Measurements from ENCODE around the gene SLIT3.

The SLIT3 gene

DNA sequence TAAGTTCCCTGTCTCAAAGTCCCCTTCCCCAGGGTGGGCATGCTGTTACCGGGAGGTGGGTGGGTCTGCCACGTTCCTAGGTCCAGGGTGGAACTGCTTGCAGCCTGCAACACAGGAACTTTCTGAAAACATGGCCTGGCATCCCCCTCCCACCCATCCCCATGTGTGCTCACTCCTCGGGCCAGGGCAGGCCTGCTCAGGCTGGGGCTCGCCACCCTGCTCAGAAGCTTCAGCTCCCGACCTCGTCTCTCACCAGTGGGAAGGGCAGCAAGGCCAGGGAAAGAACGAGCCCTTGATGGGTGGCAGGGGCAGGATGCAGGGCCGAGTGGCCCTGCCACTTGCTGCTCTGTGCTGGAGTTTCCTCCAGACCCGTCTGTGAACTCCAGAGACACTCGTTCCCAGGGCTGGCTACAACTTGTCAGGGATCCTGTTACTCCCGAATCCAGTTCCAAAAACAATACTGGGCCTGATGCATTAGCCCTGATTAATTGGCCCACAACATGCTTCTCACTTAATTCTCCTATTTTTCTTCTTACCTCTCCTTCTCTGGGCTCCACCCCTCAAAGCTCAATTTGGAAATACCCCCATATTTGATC is 197.3 kb downstream of the SLIT3 start:
- no peaks in the 10 kb centered on the region for H3K79me2 ChIP-seq (ENCODE audit: insufficient read depth, low read depth)
- no peaks in the 10 kb centered on the region for H3K27me3 ChIP-seq (ENCODE audit: insufficient read depth, low read depth)
- no peaks in the 10 kb centered on the region for H3K36me3 ChIP-seq (ENCODE audit: insufficient read depth)
- H3K9ac ChIP-seq, result no peak overlapping the region
- no peaks in the 10 kb centered on the region for H3K4me1 ChIP-seq (ENCODE audit: low read depth, poor library complexity, severe bottlenecking)
- no peak overlapping the region for H3K4me2 ChIP-seq
- no peak overlapping the region for H2AFZ ChIP-seq (ENCODE audit: low read depth)
- H3K4me3 ChIP-seq (IDR thresholded peaks at IDR 0.05; ENCODE audit: insufficient read depth, low read depth, low read length), result no peak overlapping the region
- TF ChIP-seq, protein P1, sequence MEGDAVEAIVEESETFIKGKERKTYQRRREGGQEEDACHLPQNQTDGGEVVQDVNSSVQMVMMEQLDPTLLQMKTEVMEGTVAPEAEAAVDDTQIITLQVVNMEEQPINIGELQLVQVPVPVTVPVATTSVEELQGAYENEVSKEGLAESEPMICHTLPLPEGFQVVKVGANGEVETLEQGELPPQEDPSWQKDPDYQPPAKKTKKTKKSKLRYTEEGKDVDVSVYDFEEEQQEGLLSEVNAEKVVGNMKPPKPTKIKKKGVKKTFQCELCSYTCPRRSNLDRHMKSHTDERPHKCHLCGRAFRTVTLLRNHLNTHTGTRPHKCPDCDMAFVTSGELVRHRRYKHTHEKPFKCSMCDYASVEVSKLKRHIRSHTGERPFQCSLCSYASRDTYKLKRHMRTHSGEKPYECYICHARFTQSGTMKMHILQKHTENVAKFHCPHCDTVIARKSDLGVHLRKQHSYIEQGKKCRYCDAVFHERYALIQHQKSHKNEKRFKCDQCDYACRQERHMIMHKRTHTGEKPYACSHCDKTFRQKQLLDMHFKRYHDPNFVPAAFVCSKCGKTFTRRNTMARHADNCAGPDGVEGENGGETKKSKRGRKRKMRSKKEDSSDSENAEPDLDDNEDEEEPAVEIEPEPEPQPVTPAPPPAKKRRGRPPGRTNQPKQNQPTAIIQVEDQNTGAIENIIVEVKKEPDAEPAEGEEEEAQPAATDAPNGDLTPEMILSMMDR (conservative IDR thresholded peaks at IDR 0.05; ENCODE audit: low read depth, low read length), result no peak
- H3K27ac ChIP-seq, result no peak overlapping the region
- H4K20me1 ChIP-seq (ENCODE audit: insufficient read depth), result no peaks in the 10 kb centered on the region

DNA sequence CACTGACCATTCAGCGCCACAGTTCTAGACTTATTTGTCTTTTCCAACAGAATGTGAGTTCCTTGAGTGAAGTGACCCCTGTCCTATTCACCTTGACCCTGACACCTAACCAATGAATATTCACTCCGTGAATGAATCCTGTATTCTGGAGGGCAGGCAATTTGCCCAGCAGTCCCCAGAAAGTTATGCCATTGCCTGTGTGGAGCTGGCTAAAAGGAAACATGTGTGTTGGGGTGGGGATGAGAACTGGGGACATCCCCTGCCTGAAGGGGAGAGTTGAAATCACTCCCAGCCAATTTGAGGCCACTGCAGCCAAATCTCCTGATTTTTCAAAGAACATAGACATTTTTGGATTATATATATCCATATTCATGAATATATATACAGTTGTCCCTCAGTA is 199.0 kb downstream of the SLIT3 start:
- H3K4me3 ChIP-seq (IDR thresholded peaks at IDR 0.05; ENCODE audit: insufficient read depth, low read depth, low read length), result no peak overlapping the region
- H2AFZ ChIP-seq (ENCODE audit: low read depth), result no peak overlapping the region
- H3K79me2 ChIP-seq (ENCODE audit: insufficient read depth, low read depth), result no peaks in the 10 kb centered on the region
- no peak overlapping the region for H3K9ac ChIP-seq
- H3K27me3 ChIP-seq (ENCODE audit: insufficient read depth, low read depth), result no peaks in the 10 kb centered on the region
- H3K4me2 ChIP-seq, result no peak overlapping the region
- no peak overlapping the region for H3K27ac ChIP-seq
- TF ChIP-seq, protein P1 (conservative IDR thresholded peaks at IDR 0.05; ENCODE audit: low read depth, low read length), result no peak
- no peaks in the 10 kb centered on the region for H3K36me3 ChIP-seq (ENCODE audit: insufficient read depth)
- no peaks in the 10 kb centered on the region for H3K4me1 ChIP-seq (ENCODE audit: low read depth, poor library complexity, severe bottlenecking)
- H4K20me1 ChIP-seq (ENCODE audit: insufficient read depth), result no peaks in the 10 kb centered on the region

DNA sequence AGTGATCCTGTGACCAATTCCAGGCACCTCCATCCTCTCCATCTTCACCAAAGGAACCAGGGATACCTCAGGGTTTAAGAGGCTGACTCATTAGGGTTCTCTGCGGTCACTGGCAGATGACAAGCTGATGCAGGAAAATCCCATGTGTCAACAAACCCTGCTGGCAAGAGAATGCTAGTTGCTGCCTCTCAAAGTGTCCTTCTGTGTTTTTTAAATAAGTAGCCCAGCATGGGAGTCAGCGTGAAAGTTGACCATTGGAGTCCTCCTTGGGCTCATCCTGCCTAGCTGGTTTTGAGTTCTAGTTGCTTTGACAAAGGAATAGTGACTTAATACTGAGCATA is 200.2 kb downstream of the SLIT3 start:
- Histone ChIP-seq H3K27ac (no peak overlapping the region), H3K4me3 (IDR thresholded peaks at IDR 0.05; ENCODE audit: insufficient read depth, low read depth, low read length) (no peak overlapping the region), H4K20me1 (ENCODE audit: insufficient read depth) (no peaks in the 10 kb centered on the region), H3K9ac (no peak overlapping the region), H3K4me1 (ENCODE audit: low read depth, poor library complexity, severe bottlenecking) (no peaks in the 10 kb centered on the region), H3K4me2 (no peak overlapping the region), H3K79me2 (ENCODE audit: insufficient read depth, low read depth) (no peaks in the 10 kb centered on the region), H3K36me3 (ENCODE audit: insufficient read depth) (no peaks in the 10 kb centered on the region), H2AFZ (ENCODE audit: low read depth) (no peak overlapping the region), H3K27me3 (ENCODE audit: insufficient read depth, low read depth) (no peaks in the 10 kb centered on the region)
- TF ChIP-seq, protein P1 (conservative IDR thresholded peaks at IDR 0.05; ENCODE audit: low read depth, low read length), result no peak

DNA sequence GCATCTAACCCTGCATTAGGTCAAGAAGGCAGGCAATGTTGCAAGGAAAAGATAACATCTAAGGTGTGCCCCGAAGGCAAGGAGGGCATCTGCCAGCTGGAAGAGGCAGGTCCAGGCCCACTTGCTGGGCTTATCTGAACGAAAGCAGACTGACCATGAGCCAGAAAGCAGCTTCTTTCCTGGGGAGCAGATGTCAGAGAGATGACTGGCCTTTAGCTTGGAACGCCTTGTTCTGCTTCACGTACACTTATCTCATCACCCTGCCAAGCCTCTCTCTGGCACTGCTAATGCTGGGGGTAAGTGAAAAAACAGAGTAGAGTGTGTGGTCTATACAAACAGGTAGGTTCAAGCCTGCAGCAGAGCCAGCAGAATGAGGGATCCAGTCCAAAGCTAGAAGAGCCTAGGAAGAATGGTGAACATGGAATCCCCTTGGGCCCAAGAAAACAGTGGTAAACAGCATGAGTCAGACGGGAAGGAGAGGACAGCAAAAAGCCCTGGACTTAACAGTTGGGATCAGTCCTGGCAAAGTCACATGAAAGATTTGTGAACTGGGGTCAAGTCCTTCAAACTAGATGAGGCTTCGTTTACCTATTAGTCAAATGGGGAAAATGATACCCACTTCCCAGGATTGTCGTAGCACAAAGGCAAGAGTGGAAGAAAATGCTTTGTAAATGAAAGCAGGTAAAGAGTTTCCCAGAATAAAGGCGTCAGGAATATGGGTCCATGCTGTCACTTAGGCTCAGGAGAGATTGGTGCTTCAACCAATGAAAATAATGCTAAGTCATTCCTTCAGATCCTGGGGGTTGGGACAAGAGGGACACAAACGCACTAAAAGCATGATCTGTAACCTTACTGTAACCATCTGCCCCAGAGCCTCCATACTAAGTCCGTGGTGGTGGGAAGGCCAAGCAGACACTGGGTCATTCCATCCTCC is 200.9 kb downstream of the SLIT3 start:
- Histone ChIP-seq H3K9ac (no peak overlapping the region), H3K79me2 (ENCODE audit: insufficient read depth, low read depth) (no peaks in the 10 kb centered on the region), H3K27me3 (ENCODE audit: insufficient read depth, low read depth) (no peaks in the 10 kb centered on the region), H2AFZ (ENCODE audit: low read depth) (no peak overlapping the region), H4K20me1 (ENCODE audit: insufficient read depth) (no peaks in the 10 kb centered on the region), H3K4me3 (IDR thresholded peaks at IDR 0.05; ENCODE audit: insufficient read depth, low read depth, low read length) (no peak overlapping the region), H3K36me3 (ENCODE audit: insufficient read depth) (no peaks in the 10 kb centered on the region), H3K4me1 (ENCODE audit: low read depth, poor library complexity, severe bottlenecking) (no peaks in the 10 kb centered on the region), H3K4me2 (no peak overlapping the region), H3K27ac (no peak overlapping the region)
- TF ChIP-seq, protein P1 (conservative IDR thresholded peaks at IDR 0.05; ENCODE audit: low read depth, low read length), result no peak
